HCT116 (cell line): ENCODE results near the gene FES. TPM values are rescaled to one million over a fixed set of nuclear protein-coding genes. Genes with fewer than 3 reads are reported as not detected.

Source experiments
- ATAC-seq: fragments of 200-7000 bp; cut with Tn5 transposase; 2 replicates; pipeline ENCODE4 v1.9.1; 2020; ENCODE audit warnings: mild to moderate bottlenecking, moderate library complexity
- BruUV-seq: library from RNA; stranded (reverse); fragments of 400-500 nt; replicated peaks from 2 replicates; lab custom pipeline; 2021; lab: Mats Ljungman, UMichigan
- CTCF ChIA-PET: fragments of 300-600 bp; sonication (Branson Sonifier 250); formaldehyde crosslinking; loops from one replicate; lab custom pipeline; 2021; ENCODE audit warnings: antibody characterized with exemption; lab: Charles Lee
- POLR2A ChIA-PET: fragments of 300-600, 350-600 bp; sonication (Branson Sonifier 250); formaldehyde crosslinking; loops from one replicate; lab custom pipeline; 2021; ENCODE audit warnings: antibody characterized with exemption; lab: Charles Lee
- RAD21 ChIA-PET, 2 experiments: fragments of 300-600 bp; sonication (Branson Sonifier 250); formaldehyde crosslinking; loops; one replicate each; lab custom pipeline; 2023; ENCODE audit warnings: low total read pairs in 2 of 2; ENCODE audit not compliant: uncharacterized antibody in 2 of 2, unreplicated experiment in 2 of 2, low non-redundant PET in 1 of 2; lab: Charles Lee
- DNase-seq: peaks from one replicate; pipeline ENCODE4 v3.0.0-alpha.2; 2010; ENCODE audit warnings: low read depth, low spot score
- H2AFZ ChIP-seq: fragments of 200-600 bp; shearing (Covaris generic), sonication (generic); 2 replicates; pipeline ENCODE4 v1.6.1; 2017; ENCODE audit warnings: low read depth, mixed run types, mixed read lengths, antibody characterized with exemption, low read length; ENCODE audit not compliant: poor library complexity, severe bottlenecking
- H3K27ac ChIP-seq: 2 replicates; pipeline ENCODE4 v1.5.1; 2012; ENCODE audit warnings: low read depth, low read length
- H3K27me3 ChIP-seq: fragments of 200-600 bp; sonication (generic); 2 replicates; pipeline ENCODE4 v1.6.1; 2016; ENCODE audit warnings: mixed run types, low read length, mixed read lengths; ENCODE audit not compliant: insufficient read depth
- H3K36me3 ChIP-seq, 2 experiments: fragments of 200-500 bp in 1 of 2; fragments of 200-600 bp in 1 of 2; sonication (Bioruptor generic) in 1 of 2; sonication (generic) in 1 of 2; 2 replicates each; pipeline versions ENCODE4 v1.5.1 to v1.6.1; 2014 to 2016; ENCODE audit warnings: low read length in 2 of 2, inconsistent platforms in 1 of 2, mixed read lengths in 1 of 2, mixed run types in 1 of 2; ENCODE audit not compliant: insufficient read depth in 2 of 2, control insufficient read depth in 1 of 2
- H3K4me1 ChIP-seq, 2 experiments: fragments of 200-600 bp in 1 of 2; sonication (generic) in 1 of 2; 2 replicates each; pipeline versions ENCODE4 v1.5.1 to v1.6.1; 2012 to 2017; ENCODE audit warnings: low read length in 2 of 2, inconsistent platforms in 1 of 2, mild to moderate bottlenecking in 1 of 2, mixed read lengths in 1 of 2, mixed run types in 1 of 2, moderate library complexity in 1 of 2; ENCODE audit not compliant: insufficient read depth in 2 of 2, control insufficient read depth in 1 of 2
- H3K4me2 ChIP-seq: fragments of 200-600 bp; sonication (generic); 2 replicates; pipeline ENCODE4 v1.6.1; 2017; ENCODE audit warnings: mixed run types, low read length, mixed read lengths
- H3K4me3 ChIP-seq, 2 experiments: fragments of 200-600 bp in 1 of 2; sonication (generic) in 1 of 2; replicated peaks in 1 of 2; 2 replicates each; pipeline ENCODE4 v1.5.1; 2011 to 2016; ENCODE audit warnings: low read length in 2 of 2, control low read depth in 1 of 2, low read depth in 1 of 2, mild to moderate bottlenecking in 1 of 2, mixed read lengths in 1 of 2, mixed run types in 1 of 2
- H3K79me2 ChIP-seq: fragments of 200-600 bp; sonication (generic); 2 replicates; pipeline ENCODE4 v1.6.1; 2017; ENCODE audit warnings: mild to moderate bottlenecking, mixed run types, low read length, moderate library complexity, mixed read lengths; ENCODE audit not compliant: insufficient read depth
- H3K9ac ChIP-seq: fragments of 200-600 bp; sonication (generic); 2 replicates; pipeline ENCODE4 v1.6.1; 2016; ENCODE audit warnings: low read length, mixed read lengths
- H3K9me2 ChIP-seq: fragments of 200-600 bp; sonication (generic), shearing (Covaris generic); 2 replicates; pipeline ENCODE4 v1.6.1; 2017; ENCODE audit warnings: mixed run types, mild to moderate bottlenecking, moderate library complexity; ENCODE audit not compliant: insufficient read depth
- H3K9me3 ChIP-seq, 2 experiments: fragments of 200-500 bp in 1 of 2; fragments of 200-600 bp in 1 of 2; sonication (Bioruptor generic) in 1 of 2; sonication (generic) in 1 of 2; 2 replicates each; pipeline ENCODE4 v1.6.1; 2014 to 2017; ENCODE audit warnings: low read length in 2 of 2, mixed read lengths in 2 of 2, inconsistent platforms in 1 of 2, low read depth in 1 of 2, mild to moderate bottlenecking in 1 of 2, mixed run types in 1 of 2, moderate library complexity in 1 of 2; ENCODE audit not compliant: control insufficient read depth in 1 of 2, insufficient read depth in 1 of 2
- H4K20me1 ChIP-seq: fragments of 200-600 bp; sonication (generic), shearing (Covaris generic); 2 replicates; pipeline ENCODE4 v1.6.1; 2017; ENCODE audit warnings: mixed run types, mild to moderate bottlenecking, moderate library complexity; ENCODE audit not compliant: insufficient read depth
- ATF3 ChIP-seq: IDR thresholded peaks from 2 replicates; pipeline ENCODE4 v1.6.1; 2012
- CBX3 ChIP-seq: IDR thresholded peaks from 2 replicates; pipeline ENCODE4 v1.6.1; 2012; ENCODE audit warnings: low read depth
- CEBPB ChIP-seq: IDR thresholded peaks from 2 replicates; pipeline ENCODE4 v1.6.1; 2012; ENCODE audit warnings: low read depth
- CTCF ChIP-seq, 3 experiments: fragments of 200-600 bp in 1 of 3; sonication (generic) in 1 of 3; IDR thresholded peaks in 2 of 3; conservative IDR thresholded peaks in 1 of 3; 2 replicates each; pipeline ENCODE4 v1.5.1; 2012 to 2017; ENCODE audit warnings: low read depth in 2 of 3, low read length in 2 of 3, antibody characterized with exemption in 1 of 3, borderline replicate concordance in 1 of 3, control low read depth in 1 of 3, mild to moderate bottlenecking in 1 of 3, mixed read lengths in 1 of 3, mixed run types in 1 of 3, moderate library complexity in 1 of 3; ENCODE audit not compliant: insufficient read depth in 1 of 3
- EGR1 ChIP-seq: IDR thresholded peaks from 2 replicates; pipeline ENCODE4 v1.6.1; 2012; ENCODE audit warnings: low read depth
- ELF1 ChIP-seq: IDR thresholded peaks from 2 replicates; pipeline ENCODE4 v1.6.1; 2012; ENCODE audit warnings: low read depth, borderline replicate concordance
- EZH2phosphoT487 ChIP-seq: fragments of 200-600 bp; IDR thresholded peaks from 2 replicates; pipeline ENCODE4 v1.6.1; 2018; ENCODE audit warnings: antibody characterized with exemption, borderline replicate concordance
- FOSL1 ChIP-seq: IDR thresholded peaks from 2 replicates; pipeline ENCODE4 v1.6.1; 2012; ENCODE audit warnings: low read depth
- JUND ChIP-seq: IDR thresholded peaks from 2 replicates; pipeline ENCODE4 v1.6.1; 2012
- POLR2A ChIP-seq: IDR thresholded peaks from 2 replicates; pipeline ENCODE4 v1.7.0; 2011; ENCODE audit warnings: borderline replicate concordance; ENCODE audit not compliant: insufficient read depth, insufficient read length; ENCODE audit errors: extremely low read depth
- RAD21 ChIP-seq: IDR thresholded peaks from 2 replicates; pipeline ENCODE4 v1.6.1; 2012; ENCODE audit warnings: low read depth, mild to moderate bottlenecking
- REST ChIP-seq: IDR thresholded peaks from 2 replicates; pipeline ENCODE4 v1.6.1; 2012; ENCODE audit warnings: low read depth
- SIN3A ChIP-seq: IDR thresholded peaks from 2 replicates; pipeline ENCODE4 v1.6.1; 2012; ENCODE audit warnings: low read depth
- SP1 ChIP-seq: IDR thresholded peaks from 2 replicates; pipeline ENCODE4 v1.6.1; 2012; ENCODE audit warnings: low read depth
- SRF ChIP-seq: IDR thresholded peaks from 2 replicates; pipeline ENCODE4 v1.6.1; 2012; ENCODE audit warnings: low read depth
- TCF7L2 ChIP-seq: IDR thresholded peaks from 2 replicates; pipeline ENCODE4 v1.7.0; 2011; ENCODE audit warnings: borderline replicate concordance, inconsistent platforms; ENCODE audit not compliant: insufficient read depth, insufficient read length; ENCODE audit errors: extremely low read depth
- ZFX ChIP-seq: fragments of 450-650 bp; IDR thresholded peaks from 2 replicates; pipeline ENCODE4 v1.6.1; 2017
- ZNF274 ChIP-seq: fragments of 200-500 bp; sonication (Bioruptor generic); IDR thresholded peaks from 2 replicates; pipeline ENCODE4 v1.6.1; 2014; ENCODE audit warnings: mild to moderate bottlenecking, low read depth, low read length, inconsistent platforms
- intact Hi-C: fragments of 100-400 bp; cut with micrococcal nuclease; formaldehyde crosslinking; loops from 2 replicates; pipeline ENCODE4 v1.10.0; 2022
- total RNA-seq: library from RNA; stranded (reverse); gene quantifications from one replicate; pipeline ENCODE4 v1.2.1, GENCODE V29; 2021; ENCODE audit not compliant: unreplicated experiment

Gene FES
- total RNA-seq, 1 experiment from 2014 or later: 5.3 TPM

GRCh38 chr15:90866161-90866715, 18.1 kb upstream of the FES start:
- H3K27me3 ChIP-seq: no peaks in the 10 kb centered on the region
- H3K9me3 ChIP-seq: no peaks in the 10 kb centered on the region
- H3K4me3 ChIP-seq: no peak overlapping the region
- no peak overlapping the region for H2AFZ ChIP-seq
- H4K20me1 ChIP-seq: no peaks in the 10 kb centered on the region
- H3K4me2 ChIP-seq: no peak overlapping the region
- BruUV-seq: no TSS peak
- H3K9me2 ChIP-seq: no peaks in the 10 kb centered on the region
- intact Hi-C loops: no loop called here
- H3K27ac ChIP-seq: no peak overlapping the region
- no peak for ATAC-seq
- H3K79me2 ChIP-seq: peaks cover 7% of the 10 kb centered on the region; the same call in 1 of the 2 replicates
- ChIA-PET POLR2A (no interaction called here), RAD21 (no interaction called here), CTCF (no interaction called here)
- H3K4me1 ChIP-seq: peaks cover 36 to 58% of the 10 kb centered on the region in 2 experiments
- DNase-seq: no peak
- no peaks in the 10 kb centered on the region for H3K36me3 ChIP-seq
- H3K9ac ChIP-seq: no peak overlapping the region
- TF ChIP-seq CEBPB (no peak), ZFX (no peak), RAD21 (no peak), TCF7L2 (no peak), SRF (no peak), EGR1 (no peak), CBX3 (no peak), REST (no peak), ELF1 (no peak), CTCF (IDR thresholded peaks at IDR 0.05 in 2 of 3, conservative IDR thresholded peaks at IDR 0.05 in 1 of 3; ENCODE audit: borderline replicate concordance in 1 of 3, insufficient read depth in 1 of 3, low read depth in 2 of 3, low read length in 2 of 3) (no peak), SP1 (no peak), JUND (no peak), FOSL1 (no peak), POLR2A (no peak), ZNF274 (no peak), SIN3A (no peak), EZH2phosphoT487 (no peak), ATF3 (no peak)
